ENCODE data around the gene SP3. TPM values are rescaled to one million over a fixed set of nuclear protein-coding genes. Genes with fewer than 3 reads are reported as not detected.

Gene SP3
- total RNA-seq, 1 experiment from 2014 or later = 84.5 TPM

- H3K4me3 ChIP-seq (ENCODE audit: low read depth, low read length, poor library complexity, severe bottlenecking) = no peak overlapping the region
- H3K36me3 ChIP-seq (ENCODE audit: insufficient read depth, low read length, poor library complexity, severe bottlenecking) = no peaks in the 10 kb centered on the region
- TF ChIP-seq EZH2 (IDR thresholded peaks at IDR 0.05; ENCODE audit: borderline replicate concordance, low read depth, low read length, poor library complexity, severe bottlenecking) = no peak
- TF ChIP-seq CTCF (conservative IDR thresholded peaks at IDR 0.05; ENCODE audit: low read depth, low read length) = no peak
- ChIA-PET POLR2A (ENCODE audit: low non-redundant PET) (interaction anchor here (0.5 kb wide), 1 partner anchor 37 kb away, joined by 3 read pairs; no protein-coding TSS in a partner anchor), CTCF (no interaction called here)
- no TSS peak for BruUV-seq (replicated peaks)
- intact Hi-C loops (cut with micrococcal nuclease; ENCODE audit: unreplicated experiment) = no loop called here
- no peaks in the 10 kb centered on the region for H3K4me1 ChIP-seq (ENCODE audit: insufficient read depth, low read length, poor library complexity, severe bottlenecking)
- H3K27me3 ChIP-seq (replicated peaks; ENCODE audit: insufficient read depth, low read depth, low read length, poor library complexity) = no peaks in the 10 kb centered on the region
- H3K9me3 ChIP-seq (ENCODE audit: low read depth, low read length, poor library complexity, severe bottlenecking) = no peaks in the 10 kb centered on the region
- H3K27ac ChIP-seq (ENCODE audit: low read depth, low read length, poor library complexity, severe bottlenecking) = no peak overlapping the region
- DNase-seq (ENCODE audit: low spot score) = no peak
Measured at GRCh38 chr2:174013315-174013751, 48.2 kb upstream of the SP3 start.

- no peak for DNase-seq (ENCODE audit: low spot score)
- Histone ChIP-seq H3K4me1 (ENCODE audit: insufficient read depth, low read length, poor library complexity, severe bottlenecking) (no peaks in the 10 kb centered on the region), H3K4me3 (ENCODE audit: low read depth, low read length, poor library complexity, severe bottlenecking) (no peak overlapping the region), H3K27ac (ENCODE audit: low read depth, low read length, poor library complexity, severe bottlenecking) (no peak overlapping the region), H3K36me3 (ENCODE audit: insufficient read depth, low read length, poor library complexity, severe bottlenecking) (no peaks in the 10 kb centered on the region), H3K9me3 (ENCODE audit: low read depth, low read length, poor library complexity, severe bottlenecking) (no peaks in the 10 kb centered on the region), H3K27me3 (replicated peaks; ENCODE audit: insufficient read depth, low read depth, low read length, poor library complexity) (no peaks in the 10 kb centered on the region)
- ChIA-PET CTCF (no interaction called here), POLR2A (ENCODE audit: low non-redundant PET) (no interaction called here)
- BruUV-seq (replicated peaks) = no TSS peak
- intact Hi-C loops (cut with micrococcal nuclease; ENCODE audit: unreplicated experiment) = no loop called here
- TF ChIP-seq EZH2 (IDR thresholded peaks at IDR 0.05; ENCODE audit: borderline replicate concordance, low read depth, low read length, poor library complexity, severe bottlenecking) (no peak), CTCF (conservative IDR thresholded peaks at IDR 0.05; ENCODE audit: low read depth, low read length) (no peak)
Measured at GRCh38 chr2:174012347-174013314, 47.5 kb upstream of the SP3 start.

- BruUV-seq (replicated peaks) = no TSS peak
- H3K4me3 ChIP-seq (ENCODE audit: low read depth, low read length, poor library complexity, severe bottlenecking) = no peak overlapping the region
- peaks cover 5% of the 10 kb centered on the region for H3K4me1 ChIP-seq (ENCODE audit: insufficient read depth, low read length, poor library complexity, severe bottlenecking)
- intact Hi-C loops (cut with micrococcal nuclease; ENCODE audit: unreplicated experiment) = no loop called here
- TF ChIP-seq CTCF (conservative IDR thresholded peaks at IDR 0.05; ENCODE audit: low read depth, low read length) (no peak), EZH2 (IDR thresholded peaks at IDR 0.05; ENCODE audit: borderline replicate concordance, low read depth, low read length, poor library complexity, severe bottlenecking) (no peak)
- no peak overlapping the region for H3K27ac ChIP-seq (ENCODE audit: low read depth, low read length, poor library complexity, severe bottlenecking)
- POLR2A ChIA-PET (ENCODE audit: low non-redundant PET) = no interaction called here
- DNase-seq (ENCODE audit: low spot score) = no peak
- H3K9me3 ChIP-seq (ENCODE audit: low read depth, low read length, poor library complexity, severe bottlenecking) = no peaks in the 10 kb centered on the region
- CTCF ChIA-PET = no interaction called here
- no peaks in the 10 kb centered on the region for H3K36me3 ChIP-seq (ENCODE audit: insufficient read depth, low read length, poor library complexity, severe bottlenecking)
- H3K27me3 ChIP-seq (replicated peaks; ENCODE audit: insufficient read depth, low read depth, low read length, poor library complexity) = no peaks in the 10 kb centered on the region
Measured at GRCh38 chr2:174011796-174012195, 46.6 kb upstream of the SP3 start.

All from A673 (cell line).